ENCODE data around the gene KCNQ1.

GRCh38 chr11:2576111-2576510, 131.3 kb downstream of the KCNQ1 start:
- TF ChIP-seq, protein P1, sequence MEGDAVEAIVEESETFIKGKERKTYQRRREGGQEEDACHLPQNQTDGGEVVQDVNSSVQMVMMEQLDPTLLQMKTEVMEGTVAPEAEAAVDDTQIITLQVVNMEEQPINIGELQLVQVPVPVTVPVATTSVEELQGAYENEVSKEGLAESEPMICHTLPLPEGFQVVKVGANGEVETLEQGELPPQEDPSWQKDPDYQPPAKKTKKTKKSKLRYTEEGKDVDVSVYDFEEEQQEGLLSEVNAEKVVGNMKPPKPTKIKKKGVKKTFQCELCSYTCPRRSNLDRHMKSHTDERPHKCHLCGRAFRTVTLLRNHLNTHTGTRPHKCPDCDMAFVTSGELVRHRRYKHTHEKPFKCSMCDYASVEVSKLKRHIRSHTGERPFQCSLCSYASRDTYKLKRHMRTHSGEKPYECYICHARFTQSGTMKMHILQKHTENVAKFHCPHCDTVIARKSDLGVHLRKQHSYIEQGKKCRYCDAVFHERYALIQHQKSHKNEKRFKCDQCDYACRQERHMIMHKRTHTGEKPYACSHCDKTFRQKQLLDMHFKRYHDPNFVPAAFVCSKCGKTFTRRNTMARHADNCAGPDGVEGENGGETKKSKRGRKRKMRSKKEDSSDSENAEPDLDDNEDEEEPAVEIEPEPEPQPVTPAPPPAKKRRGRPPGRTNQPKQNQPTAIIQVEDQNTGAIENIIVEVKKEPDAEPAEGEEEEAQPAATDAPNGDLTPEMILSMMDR (IDR thresholded peaks at IDR 0.05): no peak
- TF ChIP-seq POLR2A (IDR thresholded peaks at IDR 0.05): no peak

All from body of pancreas (tissue), 4 donors.